Gastrocnemius medialis (tissue), 4 donors: Measurements from ENCODE around the gene MAP3K15. TPM values are rescaled to one million over a fixed set of nuclear protein-coding genes. Genes with fewer than 3 reads are reported as not detected.
A peak's percentile ranks its signal among the peaks of the same experiment; 100 is the strongest.

ENCODE experiments used
- ATAC-seq, 2 donors: fragments of 150-250 bp; one replicate each; pipeline ENCODE4 v1.9.1; 2016
- DNase-seq, 2 donors: peaks; one replicate each; pipeline ENCODE4 v3.0.0-alpha.2; 2019
- H3K27ac ChIP-seq, 4 donors: fragments of 200-600 bp; sonication (generic); 1 replicate in 1 of 4; 2 replicates in 3 of 4; pipeline ENCODE4 v1.5.1; 2016 to 2018; ENCODE audit warnings: mild to moderate bottlenecking in 2 of 4, moderate library complexity in 1 of 4
- H3K27me3 ChIP-seq, 3 donors: fragments of 200-600 bp; sonication (generic) in 2 of 3; 1 replicate in 1 of 3; 2 replicates in 2 of 3; pipeline versions ENCODE4 v1.5.1 to v1.6.0; 2016 to 2019; ENCODE audit warnings: mild to moderate bottlenecking in 1 of 3, moderate library complexity in 1 of 3
- H3K36me3 ChIP-seq, 2 donors: fragments of 200-600 bp; sonication (generic) in 1 of 2; one replicate each; pipeline ENCODE4 v1.5.1; 2017 to 2018
- H3K4me1 ChIP-seq, 2 donors: fragments of 200-600 bp; sonication (generic) in 1 of 2; one replicate each; pipeline ENCODE4 v1.5.1; 2016 to 2017; ENCODE audit warnings: mild to moderate bottlenecking in 2 of 2
- H3K4me3 ChIP-seq, 4 donors: fragments of 200-600 bp; sonication (generic) in 3 of 4; 1 replicate in 1 of 4; 2 replicates in 3 of 4; pipeline ENCODE4 v1.5.1; 2016 to 2019; ENCODE audit warnings: mild to moderate bottlenecking in 2 of 4
- H3K9me3 ChIP-seq, 3 donors: fragments of 200-600 bp; sonication (generic) in 2 of 3; 1 replicate in 1 of 3; 2 replicates in 2 of 3; pipeline ENCODE4 v1.5.1; 2016 to 2019
- POLR2A ChIP-seq, 2 donors: fragments of 450-650 bp; IDR thresholded peaks; one replicate each; pipeline ENCODE4 v1.6.1; 2017; ENCODE audit warnings: antibody characterized with exemption in 2 of 2, mild to moderate bottlenecking in 2 of 2, moderate library complexity in 2 of 2
- in situ Hi-C, 4 donors: fragments of 200-750 bp; cut with MboI; loops; one replicate each; pipeline versions ENCODE4 v1.15.0 to v1.8.0; 2017; ENCODE audit warnings: low sequenced_read_pairs in 4 of 4
- intact Hi-C: fragments of 100-400 bp; cut with DNase I; formaldehyde crosslinking; loops from one replicate; pipeline ENCODE4 v1.15.1; 2023; ENCODE audit warnings: low total_unique reads
- total RNA-seq, 4 donors: library from RNA; depleted of rRNA; stranded (reverse); fragments of >200 nt; gene quantifications; one replicate each; pipeline versions ENCODE4 v1.1.0 to v1.2.3, GENCODE V29; 2016
- TF ChIP-seq, protein P1 (sequence below), 5 experiments: fragments of 450-650 bp in 3 of 5; fragments of 200-600 bp in 2 of 5; sonication (generic) in 2 of 5; IDR thresholded peaks in 4 of 5; conservative IDR thresholded peaks in 1 of 5; 1 replicate in 4 of 5; 2 replicates in 1 of 5; pipeline ENCODE4 v1.5.1; 2016 to 2019; ENCODE audit warnings: antibody characterized with exemption in 5 of 5, mild to moderate bottlenecking in 3 of 5, moderate library complexity in 3 of 5

MAP3K15 gene
- total RNA-seq, 4 donors from 2014 or later = not detected

DNA sequence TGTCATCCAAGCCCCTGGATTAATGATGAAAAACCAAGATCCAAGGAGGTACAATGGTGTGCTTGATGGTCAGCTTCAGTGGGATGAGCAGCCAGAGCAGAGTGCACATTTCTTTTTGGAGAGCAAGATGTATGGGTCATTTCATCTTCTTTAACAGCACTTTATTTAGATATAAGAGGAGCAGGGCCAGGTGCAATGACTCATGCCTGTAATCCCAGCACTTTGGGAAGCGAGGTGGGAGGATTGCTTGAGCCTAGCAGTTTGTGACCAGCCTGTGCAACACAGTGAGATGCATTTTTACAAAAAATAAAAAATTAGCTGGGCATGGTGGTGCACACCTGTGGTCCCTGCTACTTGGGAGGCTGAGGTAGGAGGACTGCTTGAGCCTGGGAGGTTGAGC is 45.3 kb upstream of the MAP3K15 start:
- intact Hi-C loops (no loop called here), in situ Hi-C loops (loop anchor here in 1 of 4 donors (25.0 kb wide), 1 partner anchor 327 kb away; the partner anchor contains the start of gene SH3KBP1)
- no peaks in the 10 kb centered on the region for H3K4me1 ChIP-seq
- DNase-seq (no peak), ATAC-seq (peak in 1 of 2 donors; percentile 60)
- H3K27me3 ChIP-seq = no peaks in the 10 kb centered on the region
- no peaks in the 10 kb centered on the region for H3K36me3 ChIP-seq
- no peak overlapping the region for H3K27ac ChIP-seq
- TF ChIP-seq POLR2A (IDR thresholded peaks at IDR 0.05) = no peak
- no peaks in the 10 kb centered on the region for H3K9me3 ChIP-seq
- no peak overlapping the region for H3K4me3 ChIP-seq

DNA sequence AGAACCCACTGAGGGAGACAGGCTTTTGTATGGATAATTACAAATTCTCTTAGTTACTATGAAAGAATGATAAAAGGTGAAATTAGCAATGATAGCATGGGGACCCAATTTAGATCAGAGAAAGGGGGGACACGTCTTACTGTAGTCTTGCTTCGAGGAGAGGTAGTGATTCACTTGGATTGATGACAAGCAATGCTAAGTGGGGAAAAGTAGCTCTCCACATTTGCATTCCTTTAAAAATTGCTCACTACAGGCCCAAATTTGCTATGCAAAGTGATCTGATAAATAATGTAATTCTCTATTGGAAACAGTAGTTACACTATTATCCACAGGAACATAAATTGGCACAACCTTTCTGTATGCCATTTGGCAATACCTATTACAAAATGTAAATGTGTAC is 42.5 kb upstream of the MAP3K15 start:
- Histone ChIP-seq H3K4me1 (no peaks in the 10 kb centered on the region), H3K9me3 (no peaks in the 10 kb centered on the region), H3K4me3 (no peak overlapping the region), H3K27ac (no peak overlapping the region), H3K27me3 (no peaks in the 10 kb centered on the region), H3K36me3 (no peaks in the 10 kb centered on the region)
- no peak for TF ChIP-seq POLR2A (IDR thresholded peaks at IDR 0.05)
- TF ChIP-seq, protein P1, sequence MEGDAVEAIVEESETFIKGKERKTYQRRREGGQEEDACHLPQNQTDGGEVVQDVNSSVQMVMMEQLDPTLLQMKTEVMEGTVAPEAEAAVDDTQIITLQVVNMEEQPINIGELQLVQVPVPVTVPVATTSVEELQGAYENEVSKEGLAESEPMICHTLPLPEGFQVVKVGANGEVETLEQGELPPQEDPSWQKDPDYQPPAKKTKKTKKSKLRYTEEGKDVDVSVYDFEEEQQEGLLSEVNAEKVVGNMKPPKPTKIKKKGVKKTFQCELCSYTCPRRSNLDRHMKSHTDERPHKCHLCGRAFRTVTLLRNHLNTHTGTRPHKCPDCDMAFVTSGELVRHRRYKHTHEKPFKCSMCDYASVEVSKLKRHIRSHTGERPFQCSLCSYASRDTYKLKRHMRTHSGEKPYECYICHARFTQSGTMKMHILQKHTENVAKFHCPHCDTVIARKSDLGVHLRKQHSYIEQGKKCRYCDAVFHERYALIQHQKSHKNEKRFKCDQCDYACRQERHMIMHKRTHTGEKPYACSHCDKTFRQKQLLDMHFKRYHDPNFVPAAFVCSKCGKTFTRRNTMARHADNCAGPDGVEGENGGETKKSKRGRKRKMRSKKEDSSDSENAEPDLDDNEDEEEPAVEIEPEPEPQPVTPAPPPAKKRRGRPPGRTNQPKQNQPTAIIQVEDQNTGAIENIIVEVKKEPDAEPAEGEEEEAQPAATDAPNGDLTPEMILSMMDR (IDR thresholded peaks at IDR 0.05 in 4 of 5, conservative IDR thresholded peaks at IDR 0.05 in 1 of 5) = no peak
- in situ Hi-C loops = loop anchor here in 1 of 4 donors (25.0 kb wide), 1 partner anchor 329 kb away; the partner anchor contains the start of gene SH3KBP1
- DNase-seq (no peak), ATAC-seq (no peak)
- intact Hi-C loops = no loop called here

DNA sequence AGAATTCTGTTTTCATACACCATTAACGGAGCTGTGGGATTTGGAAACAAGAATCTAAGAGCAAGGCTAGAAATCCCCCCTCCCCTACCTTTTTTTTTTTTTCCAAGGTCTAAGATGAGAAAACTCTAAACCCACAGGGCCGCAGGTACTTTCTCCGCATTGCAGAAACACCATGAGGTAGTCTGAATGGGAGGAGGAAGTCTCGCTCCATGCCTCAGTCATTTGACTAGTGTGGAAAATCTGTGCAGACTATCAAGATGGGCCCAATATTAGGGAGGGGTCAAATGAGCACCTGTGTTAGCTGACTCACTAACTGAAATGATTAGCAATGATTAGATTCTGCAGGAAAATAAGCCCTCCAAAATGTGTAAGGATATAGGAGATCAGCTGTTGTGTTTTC is 40.9 kb upstream of the MAP3K15 start:
- TF ChIP-seq, protein P1 (IDR thresholded peaks at IDR 0.05 in 4 of 5, conservative IDR thresholded peaks at IDR 0.05 in 1 of 5) = no peak
- TF ChIP-seq POLR2A (IDR thresholded peaks at IDR 0.05) = no peak
- in situ Hi-C loops = loop anchor here in 1 of 4 donors (25.0 kb wide), 1 partner anchor 331 kb away; the partner anchor contains the start of gene SH3KBP1
- no peak overlapping the region for H3K27ac ChIP-seq
- ATAC-seq = no peak
- no peaks in the 10 kb centered on the region for H3K9me3 ChIP-seq
- no peak overlapping the region for H3K4me3 ChIP-seq
- no peaks in the 10 kb centered on the region for H3K27me3 ChIP-seq
- H3K4me1 ChIP-seq = no peaks in the 10 kb centered on the region
- intact Hi-C loops = no loop called here
- H3K36me3 ChIP-seq = no peaks in the 10 kb centered on the region
- no peak for DNase-seq

DNA sequence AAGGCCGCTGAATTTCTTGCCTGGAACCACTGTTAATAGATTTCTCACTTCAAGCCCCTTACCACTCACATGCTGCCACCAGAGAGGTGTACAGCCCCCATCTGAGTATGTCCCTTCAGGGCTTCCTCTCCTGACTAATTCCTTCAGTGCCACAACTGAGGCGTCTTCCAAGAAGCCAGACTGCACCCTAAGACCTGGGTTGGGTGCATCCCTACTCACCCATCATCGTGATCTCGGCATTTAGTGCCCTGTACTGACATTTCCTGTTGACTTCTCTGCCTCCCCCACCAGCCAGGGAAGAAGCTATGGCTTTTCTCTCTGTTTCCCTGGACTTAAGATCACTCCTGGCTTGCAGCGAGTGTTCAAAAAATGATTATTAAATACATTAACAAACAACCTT is 40.4 kb upstream of the MAP3K15 start:
- no peaks in the 10 kb centered on the region for H3K4me1 ChIP-seq
- ATAC-seq = no peak
- no peak overlapping the region for H3K4me3 ChIP-seq
- DNase-seq = no peak
- H3K27ac ChIP-seq = no peak overlapping the region
- H3K36me3 ChIP-seq = no peaks in the 10 kb centered on the region
- H3K27me3 ChIP-seq = no peaks in the 10 kb centered on the region
- intact Hi-C loops (no loop called here), in situ Hi-C loops (loop anchor here in 1 of 4 donors (25.0 kb wide), 1 partner anchor 332 kb away; the partner anchor contains the start of gene SH3KBP1)
- no peak for TF ChIP-seq POLR2A (IDR thresholded peaks at IDR 0.05)
- TF ChIP-seq, protein P1 (IDR thresholded peaks at IDR 0.05 in 4 of 5, conservative IDR thresholded peaks at IDR 0.05 in 1 of 5) = no peak
- H3K9me3 ChIP-seq = no peaks in the 10 kb centered on the region

DNA sequence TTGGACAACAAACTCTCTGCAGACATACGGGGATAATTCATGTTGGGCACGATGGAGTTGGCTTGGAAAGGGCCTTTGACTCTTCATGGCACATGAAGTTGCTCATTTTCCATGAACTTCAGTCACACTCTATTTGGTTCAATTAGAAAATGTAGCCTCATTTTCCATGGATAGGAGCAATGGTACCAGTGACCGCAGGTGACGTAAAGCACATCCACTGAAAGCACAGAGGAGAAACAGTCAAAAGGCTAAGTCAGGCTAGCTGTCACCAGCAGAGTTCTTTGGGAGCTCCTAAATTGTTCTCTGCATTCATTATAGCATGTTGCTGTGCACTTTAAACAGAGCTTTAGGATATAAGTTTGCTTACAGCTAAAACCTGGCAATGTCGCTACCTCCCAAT is 39.9 kb upstream of the MAP3K15 start:
- Histone ChIP-seq H3K4me3 (no peak overlapping the region), H3K4me1 (no peaks in the 10 kb centered on the region), H3K27me3 (no peaks in the 10 kb centered on the region), H3K36me3 (no peaks in the 10 kb centered on the region), H3K27ac (no peak overlapping the region), H3K9me3 (no peaks in the 10 kb centered on the region)
- TF ChIP-seq, protein P1 (IDR thresholded peaks at IDR 0.05 in 4 of 5, conservative IDR thresholded peaks at IDR 0.05 in 1 of 5) = no peak
- no peak for TF ChIP-seq POLR2A (IDR thresholded peaks at IDR 0.05)
- DNase-seq (no peak), ATAC-seq (no peak)
- intact Hi-C loops = no loop called here
- in situ Hi-C loops = loop anchor here in 1 of 4 donors (25.0 kb wide), 1 partner anchor 332 kb away; the partner anchor contains the start of gene SH3KBP1
